ENCODE measurements around the gene LUC7L3. TPM values are rescaled to one million over a fixed set of nuclear protein-coding genes. Genes with fewer than 3 reads are reported as not detected.

Gene LUC7L3
- total and polyA plus RNA-seq, 2 experiments from 2014 or later, result 69.3 to 501 TPM

DNA sequence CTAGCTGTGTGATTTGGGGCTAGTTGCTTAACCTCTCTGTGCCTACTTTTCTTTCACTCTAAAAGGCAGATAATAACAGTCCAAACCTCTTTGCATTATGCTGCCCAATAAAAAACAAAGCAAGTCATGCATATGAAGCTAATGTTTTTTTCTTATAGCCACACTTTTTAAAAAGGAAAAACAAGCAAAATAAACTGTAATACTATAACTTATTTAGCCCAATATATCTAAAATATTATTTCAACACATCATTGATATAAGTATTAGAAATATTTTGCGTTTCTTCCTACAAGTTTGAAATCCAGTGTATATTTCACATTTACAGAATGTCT lies 34.1 kb upstream of the LUC7L3 start:
- Mint-ChIP-seq H3K4me3 (no peak overlapping the region), H3K27me3 (ENCODE audit: insufficient read depth, low read depth, poor library complexity) (peaks cover 9% of the 10 kb centered on the region), H3K36me3 (ENCODE audit: low read depth) (no peaks in the 10 kb centered on the region), H3K4me1 (peaks cover 35% of the 10 kb centered on the region), H3K9me3 (no peaks in the 10 kb centered on the region), H3K27ac (no peak overlapping the region)
- H3F3A ChIP-seq (replicated peaks; ENCODE audit: low read depth), result no peaks in the 10 kb centered on the region
- H3K9me2 ChIP-seq (ENCODE audit: insufficient read depth), result no peaks in the 10 kb centered on the region
- peaks cover 3% of the 10 kb centered on the region; the same call in 1 of the 2 replicates for H3K4me1 ChIP-seq (ENCODE audit: insufficient read depth)
- no peak for ATAC-seq
- H3K27ac ChIP-seq (ENCODE audit: low read depth), result no peak overlapping the region
- TF ChIP-seq NANOG (IDR thresholded peaks at IDR 0.05; ENCODE audit: borderline replicate concordance), result no peak
- no peak for TF ChIP-seq EZH2phosphoT487 (IDR thresholded peaks at IDR 0.05; ENCODE audit: unreplicated experiment)
- no peak for TF ChIP-seq ZNF114 (CRISPR knock-in tag; IDR thresholded peaks at IDR 0.05)
- TF ChIP-seq, protein P1, sequence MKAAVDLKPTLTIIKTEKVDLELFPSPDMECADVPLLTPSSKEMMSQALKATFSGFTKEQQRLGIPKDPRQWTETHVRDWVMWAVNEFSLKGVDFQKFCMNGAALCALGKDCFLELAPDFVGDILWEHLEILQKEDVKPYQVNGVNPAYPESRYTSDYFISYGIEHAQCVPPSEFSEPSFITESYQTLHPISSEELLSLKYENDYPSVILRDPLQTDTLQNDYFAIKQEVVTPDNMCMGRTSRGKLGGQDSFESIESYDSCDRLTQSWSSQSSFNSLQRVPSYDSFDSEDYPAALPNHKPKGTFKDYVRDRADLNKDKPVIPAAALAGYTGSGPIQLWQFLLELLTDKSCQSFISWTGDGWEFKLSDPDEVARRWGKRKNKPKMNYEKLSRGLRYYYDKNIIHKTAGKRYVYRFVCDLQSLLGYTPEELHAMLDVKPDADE (IDR thresholded peaks at IDR 0.05), result no peak
- no peak for TF ChIP-seq ZNF331 (CRISPR knock-in tag; IDR thresholded peaks at IDR 0.05; ENCODE audit: low read depth)
- no peak for TF ChIP-seq STAT1 (IDR thresholded peaks at IDR 0.05; ENCODE audit: unreplicated experiment)
- no peak overlapping the region for H2AFZ ChIP-seq
- H3K79me2 ChIP-seq (replicated peaks; ENCODE audit: insufficient read depth), result no peaks in the 10 kb centered on the region
- H4K20me1 ChIP-seq (replicated peaks; ENCODE audit: insufficient read depth), result no peaks in the 10 kb centered on the region
- no peaks in the 10 kb centered on the region for H3K27me3 ChIP-seq (ENCODE audit: insufficient read depth)
- no peak overlapping the region for H3K4me2 ChIP-seq
- DNase-seq (ENCODE audit: low spot score), result no peak
- no peaks in the 10 kb centered on the region for H3K36me3 ChIP-seq (ENCODE audit: insufficient read depth)
- H3K4me3 ChIP-seq, result no peak overlapping the region

DNA sequence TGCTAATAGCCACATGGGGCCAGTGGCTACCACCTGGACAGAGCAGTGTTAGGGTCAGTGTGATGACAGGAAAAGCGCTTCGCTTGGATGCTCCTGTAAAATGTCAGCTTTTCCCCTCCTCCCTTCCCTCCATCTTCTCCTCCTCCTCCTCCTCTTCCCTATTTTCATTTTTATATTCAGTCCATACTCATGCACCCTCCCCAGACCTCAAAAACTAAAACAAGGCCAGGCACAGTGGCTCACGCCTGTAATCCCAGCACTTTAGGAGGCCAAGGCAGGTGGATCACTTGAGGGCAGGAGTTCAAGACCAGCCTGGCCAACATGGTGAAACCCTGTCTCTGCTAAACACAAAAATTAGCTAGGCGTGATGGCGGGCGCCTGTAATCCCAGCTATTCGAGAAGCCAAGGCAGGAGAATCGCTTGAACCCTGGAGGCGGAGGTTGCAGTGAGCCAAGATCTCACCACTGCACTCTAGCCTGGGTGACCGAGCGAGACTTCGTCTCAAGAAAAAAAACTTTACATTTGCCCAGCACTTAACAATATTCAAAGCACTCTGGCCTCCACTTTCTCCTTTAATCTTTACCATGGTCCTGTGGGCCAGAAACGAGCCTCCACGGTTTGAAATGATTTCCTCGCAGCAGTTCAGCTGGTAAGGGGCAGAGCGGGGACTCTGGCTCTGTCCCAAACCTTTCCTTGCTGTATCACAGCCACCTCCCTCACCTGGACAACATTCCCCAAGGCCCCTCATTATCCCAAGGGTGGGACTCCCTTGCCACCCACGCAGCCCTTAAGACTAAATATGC lies 33.5 kb upstream of the LUC7L3 start:
- Histone ChIP-seq H4K20me1 (replicated peaks; ENCODE audit: insufficient read depth) (no peaks in the 10 kb centered on the region), H3K4me1 (ENCODE audit: insufficient read depth) (peaks cover 3% of the 10 kb centered on the region), H2AFZ (peak overlapping the region; percentile 86), H3K4me2 (no peak overlapping the region), H3K36me3 (ENCODE audit: insufficient read depth) (no peaks in the 10 kb centered on the region), H3F3A (replicated peaks; ENCODE audit: low read depth) (0 out of 2 replicates have a peak, but pooled peaks cover 5% of the 10 kb centered on the region), H3K9me2 (ENCODE audit: insufficient read depth) (no peaks in the 10 kb centered on the region), H3K27ac (ENCODE audit: low read depth) (no peak overlapping the region), H3K4me3 (no peak overlapping the region), H3K79me2 (replicated peaks; ENCODE audit: insufficient read depth) (no peaks in the 10 kb centered on the region), H3K27me3 (ENCODE audit: insufficient read depth) (no peaks in the 10 kb centered on the region)
- H3K4me1 Mint-ChIP-seq, result peaks cover 41% of the 10 kb centered on the region
- ATAC-seq, result no peak
- DNase-seq (ENCODE audit: low spot score), result no peak
- H3K36me3 Mint-ChIP-seq (ENCODE audit: low read depth), result no peaks in the 10 kb centered on the region
- TF ChIP-seq STAT1 (IDR thresholded peaks at IDR 0.05; ENCODE audit: unreplicated experiment) (no peak), CREB1 (CRISPR knock-in tag; IDR thresholded peaks at IDR 0.05; ENCODE audit: low read depth) (no peak), ZNF114 (CRISPR knock-in tag; IDR thresholded peaks at IDR 0.05) (no peak), ZNF331 (CRISPR knock-in tag; IDR thresholded peaks at IDR 0.05; ENCODE audit: low read depth) (no peak), EZH2phosphoT487 (IDR thresholded peaks at IDR 0.05; ENCODE audit: unreplicated experiment) (no peak), JUNB (IDR thresholded peaks at IDR 0.05; ENCODE audit: unreplicated experiment) (no peak)
- TF ChIP-seq, protein P2, sequence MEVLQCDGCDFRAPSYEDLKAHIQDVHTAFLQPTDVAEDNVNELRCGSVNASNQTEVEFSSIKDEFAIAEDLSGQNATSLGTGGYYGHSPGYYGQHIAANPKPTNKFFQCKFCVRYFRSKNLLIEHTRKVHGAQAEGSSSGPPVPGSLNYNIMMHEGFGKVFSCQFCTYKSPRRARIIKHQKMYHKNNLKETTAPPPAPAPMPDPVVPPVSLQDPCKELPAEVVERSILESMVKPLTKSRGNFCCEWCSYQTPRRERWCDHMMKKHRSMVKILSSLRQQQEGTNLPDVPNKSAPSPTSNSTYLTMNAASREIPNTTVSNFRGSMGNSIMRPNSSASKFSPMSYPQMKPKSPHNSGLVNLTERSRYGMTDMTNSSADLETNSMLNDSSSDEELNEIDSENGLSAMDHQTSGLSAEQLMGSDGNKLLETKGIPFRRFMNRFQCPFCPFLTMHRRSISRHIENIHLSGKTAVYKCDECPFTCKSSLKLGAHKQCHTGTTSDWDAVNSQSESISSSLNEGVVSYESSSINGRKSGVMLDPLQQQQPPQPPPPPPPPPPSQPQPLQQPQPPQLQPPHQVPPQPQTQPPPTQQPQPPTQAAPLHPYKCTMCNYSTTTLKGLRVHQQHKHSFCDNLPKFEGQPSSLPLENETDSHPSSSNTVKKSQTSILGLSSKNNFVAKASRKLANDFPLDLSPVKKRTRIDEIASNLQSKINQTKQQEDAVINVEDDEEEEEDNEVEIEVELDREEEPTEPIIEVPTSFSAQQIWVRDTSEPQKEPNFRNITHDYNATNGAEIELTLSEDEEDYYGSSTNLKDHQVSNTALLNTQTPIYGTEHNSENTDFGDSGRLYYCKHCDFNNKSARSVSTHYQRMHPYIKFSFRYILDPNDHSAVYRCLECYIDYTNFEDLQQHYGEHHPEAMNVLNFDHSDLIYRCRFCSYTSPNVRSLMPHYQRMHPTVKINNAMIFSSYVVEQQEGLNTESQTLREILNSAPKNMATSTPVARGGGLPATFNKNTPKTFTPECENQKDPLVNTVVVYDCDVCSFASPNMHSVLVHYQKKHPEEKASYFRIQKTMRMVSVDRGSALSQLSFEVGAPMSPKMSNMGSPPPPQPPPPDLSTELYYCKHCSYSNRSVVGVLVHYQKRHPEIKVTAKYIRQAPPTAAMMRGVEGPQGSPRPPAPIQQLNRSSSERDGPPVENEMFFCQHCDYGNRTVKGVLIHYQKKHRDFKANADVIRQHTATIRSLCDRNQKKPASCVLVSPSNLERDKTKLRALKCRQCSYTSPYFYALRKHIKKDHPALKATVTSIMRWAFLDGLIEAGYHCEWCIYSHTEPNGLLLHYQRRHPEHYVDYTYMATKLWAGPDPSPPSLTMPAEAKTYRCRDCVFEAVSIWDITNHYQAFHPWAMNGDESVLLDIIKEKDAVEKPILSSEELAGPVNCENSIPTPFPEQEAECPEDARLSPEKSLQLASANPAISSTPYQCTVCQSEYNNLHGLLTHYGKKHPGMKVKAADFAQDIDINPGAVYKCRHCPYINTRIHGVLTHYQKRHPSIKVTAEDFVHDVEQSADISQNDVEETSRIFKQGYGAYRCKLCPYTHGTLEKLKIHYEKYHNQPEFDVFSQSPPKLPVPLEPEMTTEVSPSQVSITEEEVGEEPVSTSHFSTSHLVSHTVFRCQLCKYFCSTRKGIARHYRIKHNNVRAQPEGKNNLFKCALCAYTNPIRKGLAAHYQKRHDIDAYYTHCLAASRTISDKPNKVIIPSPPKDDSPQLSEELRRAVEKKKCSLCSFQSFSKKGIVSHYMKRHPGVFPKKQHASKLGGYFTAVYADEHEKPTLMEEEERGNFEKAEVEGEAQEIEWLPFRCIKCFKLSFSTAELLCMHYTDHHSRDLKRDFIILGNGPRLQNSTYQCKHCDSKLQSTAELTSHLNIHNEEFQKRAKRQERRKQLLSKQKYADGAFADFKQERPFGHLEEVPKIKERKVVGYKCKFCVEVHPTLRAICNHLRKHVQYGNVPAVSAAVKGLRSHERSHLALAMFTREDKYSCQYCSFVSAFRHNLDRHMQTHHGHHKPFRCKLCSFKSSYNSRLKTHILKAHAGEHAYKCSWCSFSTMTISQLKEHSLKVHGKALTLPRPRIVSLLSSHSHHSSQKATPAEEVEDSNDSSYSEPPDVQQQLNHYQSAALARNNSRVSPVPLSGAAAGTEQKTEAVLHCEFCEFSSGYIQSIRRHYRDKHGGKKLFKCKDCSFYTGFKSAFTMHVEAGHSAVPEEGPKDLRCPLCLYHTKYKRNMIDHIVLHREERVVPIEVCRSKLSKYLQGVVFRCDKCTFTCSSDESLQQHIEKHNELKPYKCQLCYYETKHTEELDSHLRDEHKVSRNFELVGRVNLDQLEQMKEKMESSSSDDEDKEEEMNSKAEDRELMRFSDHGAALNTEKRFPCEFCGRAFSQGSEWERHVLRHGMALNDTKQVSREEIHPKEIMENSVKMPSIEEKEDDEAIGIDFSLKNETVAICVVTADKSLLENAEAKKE (CRISPR knock-in tag; IDR thresholded peaks at IDR 0.05), result no peak
- TF ChIP-seq, protein P3, sequence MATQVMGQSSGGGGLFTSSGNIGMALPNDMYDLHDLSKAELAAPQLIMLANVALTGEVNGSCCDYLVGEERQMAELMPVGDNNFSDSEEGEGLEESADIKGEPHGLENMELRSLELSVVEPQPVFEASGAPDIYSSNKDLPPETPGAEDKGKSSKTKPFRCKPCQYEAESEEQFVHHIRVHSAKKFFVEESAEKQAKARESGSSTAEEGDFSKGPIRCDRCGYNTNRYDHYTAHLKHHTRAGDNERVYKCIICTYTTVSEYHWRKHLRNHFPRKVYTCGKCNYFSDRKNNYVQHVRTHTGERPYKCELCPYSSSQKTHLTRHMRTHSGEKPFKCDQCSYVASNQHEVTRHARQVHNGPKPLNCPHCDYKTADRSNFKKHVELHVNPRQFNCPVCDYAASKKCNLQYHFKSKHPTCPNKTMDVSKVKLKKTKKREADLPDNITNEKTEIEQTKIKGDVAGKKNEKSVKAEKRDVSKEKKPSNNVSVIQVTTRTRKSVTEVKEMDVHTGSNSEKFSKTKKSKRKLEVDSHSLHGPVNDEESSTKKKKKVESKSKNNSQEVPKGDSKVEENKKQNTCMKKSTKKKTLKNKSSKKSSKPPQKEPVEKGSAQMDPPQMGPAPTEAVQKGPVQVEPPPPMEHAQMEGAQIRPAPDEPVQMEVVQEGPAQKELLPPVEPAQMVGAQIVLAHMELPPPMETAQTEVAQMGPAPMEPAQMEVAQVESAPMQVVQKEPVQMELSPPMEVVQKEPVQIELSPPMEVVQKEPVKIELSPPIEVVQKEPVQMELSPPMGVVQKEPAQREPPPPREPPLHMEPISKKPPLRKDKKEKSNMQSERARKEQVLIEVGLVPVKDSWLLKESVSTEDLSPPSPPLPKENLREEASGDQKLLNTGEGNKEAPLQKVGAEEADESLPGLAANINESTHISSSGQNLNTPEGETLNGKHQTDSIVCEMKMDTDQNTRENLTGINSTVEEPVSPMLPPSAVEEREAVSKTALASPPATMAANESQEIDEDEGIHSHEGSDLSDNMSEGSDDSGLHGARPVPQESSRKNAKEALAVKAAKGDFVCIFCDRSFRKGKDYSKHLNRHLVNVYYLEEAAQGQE (IDR thresholded peaks at IDR 0.05; ENCODE audit: unreplicated experiment), result no peak
- H3K9me3 Mint-ChIP-seq, result no peaks in the 10 kb centered on the region
- H3K27me3 Mint-ChIP-seq (ENCODE audit: insufficient read depth, low read depth, poor library complexity), result peaks cover 6% of the 10 kb centered on the region
- H3K4me3 Mint-ChIP-seq, result no peak overlapping the region
- peak overlapping the region; percentile 76; the same call in 1 of the 2 replicates for H3K27ac Mint-ChIP-seq

Data from GM23338 (cell line).